ENCODE measurements around the gene AKT2. TPM values are rescaled to one million over a fixed set of nuclear protein-coding genes. Genes with fewer than 3 reads are reported as not detected.

Gene AKT2
- polyA plus RNA-seq, 2 of the 4 experiments (the other 2 are of a cell fraction): 136 to 159 TPM

GRCh38 chr19:40223135-40223822, 61.9 kb downstream of the AKT2 start:
- H3K27ac ChIP-seq: no peak overlapping the region
- ATAC-seq (no peak), FAIRE-seq (no peak), DNase-seq (ENCODE audit: low read depth in 1 of 2, low spot score in 1 of 2) (no peak)
- no peak overlapping the region for H3K4me2 ChIP-seq
- ChIA-PET CTCF (interaction anchor here (0.6 to 4.0 kb wide), 21 partner anchors 8 to 836 kb away, joined by 3 to 47 read pairs (median 3); no protein-coding TSS in a partner anchor), POLR2A (no interaction called here)
- 65% methylated on average over 40 of the region's 48 CpGs for WGBS (ENCODE audit: missing lambda C conversion rate)
- H3K9me3 ChIP-seq: peaks cover 5% of the 10 kb centered on the region; the same call in 2 of the 3 replicates
- H3K4me1 ChIP-seq: peaks cover 23% of the 10 kb centered on the region
- H3K4me3 ChIP-seq: no peak overlapping the region
- TF ChIP-seq BHLHE40 (IDR thresholded peaks at IDR 0.05; ENCODE audit: low read depth, low read length) (no peak), SREBF2 (IDR thresholded peaks at IDR 0.05) (no peak), CEBPB (IDR thresholded peaks at IDR 0.05) (no peak), HOXB13 (CRISPR knock-in tag; IDR thresholded peaks at IDR 0.05; ENCODE audit: low read depth) (no peak), ESRRA (IDR thresholded peaks at IDR 0.05; ENCODE audit: borderline replicate concordance, low read length) (no peak), CHD2 (IDR thresholded peaks at IDR 0.05; ENCODE audit: low read length, partially characterized antibody) (no peak), CBX8 (IDR thresholded peaks at IDR 0.05) (no peak), PHF8 (IDR thresholded peaks at IDR 0.05; ENCODE audit: borderline replicate concordance, low read depth) (no peak), NFE2L2 (conservative IDR thresholded peaks at IDR 0.05; ENCODE audit: low read length) (no peak), RNF2 (IDR thresholded peaks at IDR 0.05; ENCODE audit: borderline replicate concordance, low read depth) (no peak), POLR2A (IDR thresholded peaks at IDR 0.05; ENCODE audit: low read length) (no peak), GATA3 (IDR thresholded peaks at IDR 0.05; ENCODE audit: borderline replicate concordance) (no peak), FOSB (CRISPR knock-in tag; IDR thresholded peaks at IDR 0.05) (no peak), CHD4 (IDR thresholded peaks at IDR 0.05; ENCODE audit: borderline replicate concordance) (no peak)

GRCh38 chr19:40221858-40222619, 63.1 kb downstream of the AKT2 start:
- peaks cover 36% of the 10 kb centered on the region for H3K4me1 ChIP-seq
- CTCF ChIA-PET: interaction anchor here (0.6 to 8.0 kb wide), 25 partner anchors 9 to 87 kb away, joined by 3 to 149 read pairs (median 4); partner anchors contain the start of gene MAP3K10

More at GRCh38 chr19:40221858-40222619, 63.1 kb downstream of the AKT2 start:
- Histone ChIP-seq H3K9me3 (peaks cover 5% of the 10 kb centered on the region; the same call in 2 of the 3 replicates), H3K27ac (no peak overlapping the region), H3K4me2 (no peak overlapping the region), H3K4me3 (no peak overlapping the region)
- no peak for TF ChIP-seq POLR2AphosphoS2 (conservative IDR thresholded peaks at IDR 0.05; ENCODE audit: low read length)
- TF ChIP-seq RFX5 (IDR thresholded peaks at IDR 0.05): peak; percentile 98
- peak; percentile 98 to 99 for TF ChIP-seq RAD21 (conservative IDR thresholded peaks at IDR 0.05 in 1 of 2, IDR thresholded peaks at IDR 0.05 in 1 of 2)
- TF ChIP-seq CTCF (IDR thresholded peaks at IDR 0.05): peak; percentile 99
- no peak for TF ChIP-seq ZSCAN20 (CRISPR knock-in tag; IDR thresholded peaks at IDR 0.05)
- peak; percentile 99 for TF ChIP-seq SMC3 (IDR thresholded peaks at IDR 0.05)
- TF ChIP-seq REST (IDR thresholded peaks at IDR 0.05): peak; percentile 92
- TF ChIP-seq CBX8 (IDR thresholded peaks at IDR 0.05): no peak
- no peak for TF ChIP-seq SREBF2 (IDR thresholded peaks at IDR 0.05)
- peak; percentile 27; the same call in 1 of the 2 replicates for TF ChIP-seq MAX (IDR thresholded peaks at IDR 0.05)
- ATAC-seq: peak; percentile 30 to 75
- peak; percentile 97 to 100 for DNase-seq (ENCODE audit: low read depth in 1 of 2, low spot score in 1 of 2)
- POLR2A ChIA-PET: no interaction called here
- FAIRE-seq: peak; percentile 100
- WGBS (ENCODE audit: missing lambda C conversion rate): 65% methylated on average over 41 of the region's 41 CpGs
